Spleen (tissue), 7 donors: ENCODE measurements around the gene TGM3.

Experiments used
- CTCF ChIP-seq, 11 experiments: fragments of 200-600 bp in 7 of 11; fragments of 450-650 bp in 4 of 11; sonication (generic) in 4 of 11; IDR thresholded peaks in 8 of 11; conservative IDR thresholded peaks in 3 of 11; 1 replicate in 7 of 11; 2 replicates in 4 of 11; pipeline versions ENCODE4 v1.4.0 to v1.8.0; 2016 to 2021; ENCODE audit warnings: antibody characterized with exemption in 11 of 11, inconsistent platforms in 4 of 11, mild to moderate bottlenecking in 1 of 11
- POLR2A ChIP-seq, 3 donors: fragments of 450-650 bp; IDR thresholded peaks; one replicate each; pipeline ENCODE4 v1.5.1; 2017; ENCODE audit warnings: antibody characterized with exemption in 3 of 3, mild to moderate bottlenecking in 1 of 3
- donor health status: DM: no; HTN: no; CAD: no; lungs with moderate emphysema.
- donor health status: DM: no; HTN: no; CAD: no.
- donor health status: DM: no; HTN: no; CAD: no.

- TF ChIP-seq POLR2A (IDR thresholded peaks at IDR 0.05) (no peak), CTCF (IDR thresholded peaks at IDR 0.05 in 8 of 11, conservative IDR thresholded peaks at IDR 0.05 in 3 of 11) (no peak)
These were observed 515 bp upstream of the TGM3 start for GRCh38 chr20:2295286-2295685.
